IMR-90 (cell line): Measurements from ENCODE around the gene ANKRD30A. TPM values are rescaled to one million over a fixed set of nuclear protein-coding genes. Genes with fewer than 3 reads are reported as not detected.

ENCODE experiments used
- ATAC-seq: fragments of 200-7000 bp; cut with Tn5 transposase; 2 replicates; pipeline ENCODE4 v1.9.1; 2020; ENCODE audit warnings: low read depth, mild to moderate bottlenecking, moderate library complexity
- BruUV-seq: library from RNA; stranded (reverse); fragments of 400-500 nt; replicated peaks from 2 replicates; lab custom pipeline; 2021; lab: Mats Ljungman, UMichigan
- CTCF ChIA-PET: fragments of 300-600 bp; formaldehyde crosslinking; extraction: SDS; loops from one replicate; lab custom pipeline; 2021; ENCODE audit warnings: antibody characterized with exemption; lab: Yijun Ruan, JAX
- POLR2A ChIA-PET: fragments of 300-600 bp; sonication (Branson Sonifier 250); formaldehyde crosslinking; loops from one replicate; lab custom pipeline; 2022; ENCODE audit warnings: antibody characterized with exemption; ENCODE audit not compliant: unreplicated experiment; lab: Charles Lee
- DNase-seq: peaks from one replicate; pipeline ENCODE4 v3.0.0; 2013
- H2AFZ ChIP-seq: replicated peaks from 2 replicates; pipeline ENCODE3; 2013; ENCODE audit warnings: low read length, mild to moderate bottlenecking; ENCODE audit not compliant: poor library complexity
- H2AK5ac ChIP-seq: 2 replicates; pipeline ENCODE4 v1.6.1; 2013; ENCODE audit warnings: low read depth, low read length, inconsistent platforms
- H2AK9ac ChIP-seq: replicated peaks from 2 replicates; pipeline ENCODE3; 2013; ENCODE audit warnings: mild to moderate bottlenecking, low read depth, low read length, moderate library complexity; ENCODE audit not compliant: poor library complexity
- H2BK120ac ChIP-seq: 2 replicates; pipeline ENCODE4 v1.6.1; 2013; ENCODE audit warnings: low read depth, low read length, inconsistent platforms
- H2BK15ac ChIP-seq: 3 replicates; pipeline ENCODE4 v1.6.1; 2013; ENCODE audit warnings: low read depth, low read length, inconsistent platforms
- H2BK20ac ChIP-seq: 2 replicates; pipeline ENCODE4 v1.6.1; 2013; ENCODE audit warnings: low read depth, mild to moderate bottlenecking, inconsistent platforms, low read length, moderate library complexity
- H2BK5ac ChIP-seq: 2 replicates; pipeline ENCODE4 v1.6.1; 2013; ENCODE audit warnings: mild to moderate bottlenecking, low read depth, low read length, inconsistent platforms; ENCODE audit not compliant: poor library complexity, severe bottlenecking
- H3K14ac ChIP-seq: replicated peaks from 2 replicates; pipeline ENCODE4 v1.6.1; 2013; ENCODE audit warnings: low read depth, low read length, inconsistent platforms
- H3K18ac ChIP-seq: 2 replicates; pipeline ENCODE4 v1.6.1; 2013; ENCODE audit warnings: low read depth, low read length, control low read depth
- H3K23ac ChIP-seq: 2 replicates; pipeline ENCODE4 v1.6.1; 2013; ENCODE audit warnings: low read depth, low read length, inconsistent platforms
- H3K27ac ChIP-seq: 2 replicates; pipeline ENCODE4 v1.5.1; 2013; ENCODE audit warnings: mild to moderate bottlenecking, control low read depth, low read length; ENCODE audit not compliant: insufficient read depth
- H3K27me3 ChIP-seq: 2 replicates; pipeline ENCODE4 v1.6.1; 2013; ENCODE audit warnings: low read length; ENCODE audit not compliant: control insufficient read depth, insufficient read depth
- H3K36me3 ChIP-seq: 2 replicates; pipeline ENCODE4 v1.6.1; 2013; ENCODE audit warnings: low read length, mixed read lengths; ENCODE audit not compliant: control insufficient read depth, insufficient read depth
- H3K4ac ChIP-seq: 2 replicates; pipeline ENCODE4 v1.6.1; 2013; ENCODE audit warnings: low read depth, low read length, inconsistent platforms
- H3K4me1 ChIP-seq: 2 replicates; pipeline ENCODE4 v1.6.1; 2013; ENCODE audit warnings: low read length, mixed read lengths; ENCODE audit not compliant: control insufficient read depth, insufficient read depth
- H3K4me2 ChIP-seq: 2 replicates; pipeline ENCODE4 v1.6.1; 2013; ENCODE audit warnings: low read depth, mild to moderate bottlenecking, control low read depth, low read length, moderate library complexity
- H3K4me3 ChIP-seq: 2 replicates; pipeline ENCODE4 v1.5.1; 2013; ENCODE audit warnings: low read depth, mild to moderate bottlenecking, control low read depth, low read length, moderate library complexity; ENCODE audit not compliant: insufficient read depth
- H3K56ac ChIP-seq: 2 replicates; pipeline ENCODE4 v1.6.1; 2013; ENCODE audit warnings: low read length, inconsistent platforms; ENCODE audit not compliant: insufficient read depth; ENCODE audit errors: extremely low read depth
- H3K79me1 ChIP-seq, 2 experiments: 2 replicates each; pipeline ENCODE4 v1.6.1; 2013; ENCODE audit warnings: low read length in 2 of 2, inconsistent platforms in 1 of 2, low read depth in 1 of 2
- H3K9ac ChIP-seq: 2 replicates; pipeline ENCODE4 v1.6.1; 2013; ENCODE audit warnings: low read depth, low read length, control low read depth
- H3K9me1 ChIP-seq: 2 replicates; pipeline ENCODE4 v1.6.1; 2013; ENCODE audit warnings: low read length, inconsistent platforms; ENCODE audit not compliant: insufficient read depth
- H3K9me3 ChIP-seq: 2 replicates; pipeline ENCODE4 v1.6.1; 2013; ENCODE audit warnings: low read length; ENCODE audit not compliant: control insufficient read depth, insufficient read depth
- H4K20me1 ChIP-seq: 2 replicates; pipeline ENCODE4 v1.6.1; 2013; ENCODE audit warnings: low read length, inconsistent platforms; ENCODE audit not compliant: insufficient read depth
- H4K5ac ChIP-seq: 2 replicates; pipeline ENCODE4 v1.6.1; 2013; ENCODE audit warnings: mild to moderate bottlenecking, low read depth, low read length, control low read depth
- H4K8ac ChIP-seq, 2 experiments: 2 replicates each; pipeline ENCODE4 v1.6.1; 2013; ENCODE audit warnings: low read depth in 2 of 2, low read length in 2 of 2, control low read depth in 1 of 2, inconsistent platforms in 1 of 2
- H4K91ac ChIP-seq: 2 replicates; pipeline ENCODE4 v1.6.1; 2013; ENCODE audit warnings: low read depth, low read length, inconsistent platforms; ENCODE audit not compliant: insufficient read depth
- BHLHE40 ChIP-seq: fragments of 150-350 bp; IDR thresholded peaks from 2 replicates; pipeline ENCODE4 v1.6.1; 2016; ENCODE audit warnings: mild to moderate bottlenecking, low read depth, low read length
- CEBPB ChIP-seq: IDR thresholded peaks from 2 replicates; pipeline ENCODE4 v1.6.1; 2012; ENCODE audit warnings: low read depth, low read length, improper control_type of control experiment
- FOS ChIP-seq: fragments of 150-350 bp; IDR thresholded peaks from 2 replicates; pipeline ENCODE4 v1.6.1; 2016; ENCODE audit warnings: low read depth, low read length
- MXI1 ChIP-seq: IDR thresholded peaks from 2 replicates; pipeline ENCODE4 v1.6.1; 2012; ENCODE audit warnings: low read depth, mild to moderate bottlenecking, low read length, moderate library complexity, borderline replicate concordance
- POLR2A ChIP-seq: IDR thresholded peaks from 2 replicates; pipeline ENCODE4 v1.6.1; 2012; ENCODE audit warnings: mild to moderate bottlenecking, low read depth, low read length
- RAD21 ChIP-seq: IDR thresholded peaks from 2 replicates; pipeline ENCODE4 v1.6.1; 2012; ENCODE audit warnings: low read length, improper control_type of control experiment
- RCOR1 ChIP-seq: IDR thresholded peaks from 2 replicates; pipeline ENCODE4 v1.6.1; 2012; ENCODE audit warnings: mild to moderate bottlenecking, low read length, improper control_type of control experiment; ENCODE audit not compliant: insufficient replicate concordance
- SMC3 ChIP-seq: fragments of 150-350 bp; IDR thresholded peaks from 2 replicates; pipeline ENCODE4 v1.6.1; 2016; ENCODE audit warnings: low read depth, mild to moderate bottlenecking, antibody characterized with exemption, low read length, moderate library complexity
- WGBS, 2 experiments: methylation state at CpG; one replicate each; pipeline versions ENCODE4 v1.1.5 to v1.1.7; 2013; ENCODE audit warnings: missing lambda C conversion rate in 2 of 2; ENCODE audit not compliant: insufficient read length in 1 of 2; ENCODE audit errors: extremely low coverage in 2 of 2; 5-methylcytosine and 5-hydroxymethylcytosine counted together
- dilution Hi-C: fragments of 300-500 bp; cut with HindIII; formaldehyde crosslinking; loops from one replicate; pipeline ENCODE4 v1.14.3; 2018; ENCODE audit warnings: low sequenced_read_pairs; ENCODE audit not compliant: unreplicated experiment
- in situ Hi-C: fragments of 300-500 bp; cut with MboI; formaldehyde crosslinking; loops from 3 replicates; pipeline ENCODE4 v1.14.3; 2019; ENCODE audit warnings: low sequenced_read_pairs, inconsistent platforms, mixed read lengths
- intact Hi-C: fragments of 100-400 bp; cut with micrococcal nuclease; formaldehyde crosslinking; loops from 2 replicates; pipeline ENCODE4 v1.10.0; 2022
- polyA plus RNA-seq, 3 experiments: library from polyadenylated mRNA; depleted of rRNA; stranded (reverse); fragments of >200 nt; gene quantifications; 2 replicates each; pipeline ENCODE4 v1.2.3, GENCODE V29; 2012; ENCODE audit warnings: low replicate concordance in 1 of 3
- total RNA-seq: library from RNA; depleted of rRNA; stranded (reverse); fragments of >200 nt; gene quantifications from 2 replicates; pipeline ENCODE4 v1.2.3, GENCODE V29; 2012
- TF ChIP-seq, protein P1 (sequence below): conservative IDR thresholded peaks from 2 replicates; pipeline ENCODE4 v1.5.1; 2012; ENCODE audit warnings: mild to moderate bottlenecking, low read depth, low read length, improper control_type of control experiment

ANKRD30A gene
- total and polyA plus RNA-seq, 2 of the 4 experiments (the other 2 are of a cell fraction) = not detected

DNA sequence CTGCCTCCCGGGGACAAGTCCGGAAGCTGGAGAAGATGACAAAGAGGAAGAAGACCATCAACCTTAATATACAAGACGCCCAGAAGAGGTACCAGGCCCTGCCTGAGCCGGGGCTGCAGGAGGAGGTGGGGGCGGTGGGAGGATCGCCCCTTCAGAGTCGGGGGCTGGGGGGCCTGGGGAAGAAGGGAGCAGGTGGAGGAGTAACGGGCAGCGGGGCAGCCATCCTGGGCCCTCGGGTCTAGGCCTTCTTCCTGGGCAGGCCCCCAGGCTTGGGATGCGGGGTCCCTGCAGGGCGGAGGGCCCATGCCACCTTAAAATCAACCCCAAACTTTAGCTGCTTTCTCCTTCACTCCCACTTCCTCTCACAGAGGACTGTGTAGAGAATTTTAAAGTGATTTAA, 523 bp downstream of the ANKRD30A start:
- DNase-seq (no peak), ATAC-seq (no peak)
- no peak overlapping the region for H3K4me2 ChIP-seq
- H3K9me1 ChIP-seq = no peaks in the 10 kb centered on the region
- no peak overlapping the region for H4K91ac ChIP-seq
- intact Hi-C loops = no loop called here
- H3K27me3 ChIP-seq = no peaks in the 10 kb centered on the region
- H2AK9ac ChIP-seq = no peak overlapping the region
- H3K79me1 ChIP-seq = no peaks in the 10 kb centered on the region
- POLR2A ChIA-PET = no interaction called here
- no peaks in the 10 kb centered on the region for H3K4me1 ChIP-seq
- H3K9me3 ChIP-seq = peaks cover 13% of the 10 kb centered on the region; the same call in 1 of the 2 replicates
- H3K23ac ChIP-seq = no peak overlapping the region
- no peak for TF ChIP-seq CEBPB
- TF ChIP-seq RAD21 = no peak
- no peak for TF ChIP-seq FOS
- no peak for TF ChIP-seq SMC3
- no peak for TF ChIP-seq RCOR1
- TF ChIP-seq POLR2A = no peak
- TF ChIP-seq, protein P1, sequence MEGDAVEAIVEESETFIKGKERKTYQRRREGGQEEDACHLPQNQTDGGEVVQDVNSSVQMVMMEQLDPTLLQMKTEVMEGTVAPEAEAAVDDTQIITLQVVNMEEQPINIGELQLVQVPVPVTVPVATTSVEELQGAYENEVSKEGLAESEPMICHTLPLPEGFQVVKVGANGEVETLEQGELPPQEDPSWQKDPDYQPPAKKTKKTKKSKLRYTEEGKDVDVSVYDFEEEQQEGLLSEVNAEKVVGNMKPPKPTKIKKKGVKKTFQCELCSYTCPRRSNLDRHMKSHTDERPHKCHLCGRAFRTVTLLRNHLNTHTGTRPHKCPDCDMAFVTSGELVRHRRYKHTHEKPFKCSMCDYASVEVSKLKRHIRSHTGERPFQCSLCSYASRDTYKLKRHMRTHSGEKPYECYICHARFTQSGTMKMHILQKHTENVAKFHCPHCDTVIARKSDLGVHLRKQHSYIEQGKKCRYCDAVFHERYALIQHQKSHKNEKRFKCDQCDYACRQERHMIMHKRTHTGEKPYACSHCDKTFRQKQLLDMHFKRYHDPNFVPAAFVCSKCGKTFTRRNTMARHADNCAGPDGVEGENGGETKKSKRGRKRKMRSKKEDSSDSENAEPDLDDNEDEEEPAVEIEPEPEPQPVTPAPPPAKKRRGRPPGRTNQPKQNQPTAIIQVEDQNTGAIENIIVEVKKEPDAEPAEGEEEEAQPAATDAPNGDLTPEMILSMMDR = no peak
- TF ChIP-seq BHLHE40 = no peak
- no peak for TF ChIP-seq MXI1
- no peak overlapping the region for H2BK120ac ChIP-seq
- no peak overlapping the region for H2BK15ac ChIP-seq
- no peak overlapping the region for H4K8ac ChIP-seq
- no CpG with 5 or more reads among the region's 12 CpGs for whole genome bisulfite sequencing, 2 experiments
- dilution Hi-C loops = no loop called here
- no peak overlapping the region for H3K27ac ChIP-seq
- no peak overlapping the region for H2AK5ac ChIP-seq
- H2BK5ac ChIP-seq = no peak overlapping the region
- CTCF ChIA-PET = no interaction called here
- no peaks in the 10 kb centered on the region for H3K36me3 ChIP-seq
- H3K4me3 ChIP-seq = no peak overlapping the region
- H2AFZ ChIP-seq = no peak overlapping the region
- BruUV-seq = no TSS peak
- H3K4ac ChIP-seq = no peak overlapping the region
- no peak overlapping the region for H3K18ac ChIP-seq
- in situ Hi-C loops = no loop called here
- H3K56ac ChIP-seq = no peak overlapping the region
- no peak overlapping the region for H3K9ac ChIP-seq
- no peak overlapping the region for H3K14ac ChIP-seq
- H4K5ac ChIP-seq = no peak overlapping the region
- no peaks in the 10 kb centered on the region for H4K20me1 ChIP-seq
- no peak overlapping the region for H2BK20ac ChIP-seq
